OCI-LY7 (cell line): ENCODE measurements around the gene CCDC92. TPM values are rescaled to one million over a fixed set of nuclear protein-coding genes. Genes with fewer than 3 reads are reported as not detected.

ENCODE experiments used
- BruUV-seq: library from RNA; stranded (reverse); fragments of 400-500 nt; replicated peaks from 2 replicates; lab custom pipeline; 2021; lab: Mats Ljungman, UMichigan
- CTCF ChIA-PET: fragments of 300-600 bp; sonication (Branson Sonifier 250); formaldehyde crosslinking; loops from one replicate; lab custom pipeline; 2022; ENCODE audit warnings: antibody characterized with exemption; ENCODE audit not compliant: unreplicated experiment; lab: Charles Lee
- POLR2A ChIA-PET: fragments of 300-600 bp; sonication (Branson Sonifier 250); formaldehyde crosslinking; loops from one replicate; lab custom pipeline; 2022; ENCODE audit warnings: antibody characterized with exemption; lab: Charles Lee
- DNase-seq: peaks from one replicate; pipeline ENCODE4 v3.0.0-alpha.2; 2015; ENCODE audit warnings: low spot score
- H2AFZ ChIP-seq: fragments of 200-600 bp; sonication (generic), shearing (Covaris generic); 2 replicates; pipeline ENCODE4 v1.6.1; 2014; ENCODE audit warnings: mild to moderate bottlenecking, antibody characterized with exemption, low read length, moderate library complexity
- H3K27ac ChIP-seq: fragments of 200-600 bp; sonication (generic); 2 replicates; pipeline ENCODE4 v1.5.1; 2014; ENCODE audit warnings: mixed run types, low read depth, mild to moderate bottlenecking, moderate library complexity, low read length, inconsistent platforms; ENCODE audit not compliant: poor library complexity, severe bottlenecking
- H3K36me3 ChIP-seq: fragments of 200-600 bp; sonication (generic); 2 replicates; pipeline ENCODE4 v1.6.1; 2014; ENCODE audit warnings: mild to moderate bottlenecking, antibody characterized with exemption, low read length, moderate library complexity, mixed read lengths; ENCODE audit not compliant: insufficient read depth
- H3K4me1 ChIP-seq: fragments of 200-600 bp; sonication (generic); 2 replicates; pipeline ENCODE4 v1.5.1; 2014; ENCODE audit warnings: mild to moderate bottlenecking, low read length; ENCODE audit not compliant: insufficient read depth, poor library complexity, severe bottlenecking
- H3K4me2 ChIP-seq: fragments of 200-600 bp; sonication (generic); 2 replicates; pipeline ENCODE4 v1.6.1; 2014; ENCODE audit warnings: mild to moderate bottlenecking, low read length
- H3K4me3 ChIP-seq: fragments of 200-600 bp; sonication (generic); 2 replicates; pipeline ENCODE4 v1.5.1; 2014; ENCODE audit warnings: mild to moderate bottlenecking, low read depth, low read length; ENCODE audit not compliant: poor library complexity, severe bottlenecking
- H3K79me2 ChIP-seq: fragments of 200-600 bp; sonication (generic); 2 replicates; pipeline ENCODE4 v1.6.1; 2016; ENCODE audit warnings: low read depth, mild to moderate bottlenecking, low read length, moderate library complexity, mixed read lengths; ENCODE audit not compliant: insufficient read depth
- H3K9me2 ChIP-seq: fragments of 200-600 bp; sonication (generic); 2 replicates; pipeline ENCODE4 v1.6.1; 2016; ENCODE audit warnings: mild to moderate bottlenecking, low read length, mixed read lengths; ENCODE audit not compliant: insufficient read depth
- H3K9me3 ChIP-seq: fragments of 200-600 bp; sonication (generic); 2 replicates; pipeline ENCODE4 v1.6.1; 2014; ENCODE audit warnings: mild to moderate bottlenecking, mixed run types, low read length, mixed read lengths
- H4K20me1 ChIP-seq: fragments of 200-600 bp; sonication (generic); 2 replicates; pipeline ENCODE4 v1.6.1; 2014; ENCODE audit warnings: mild to moderate bottlenecking, antibody characterized with exemption, low read length, moderate library complexity, mixed read lengths; ENCODE audit not compliant: insufficient read depth
- EZH2phosphoT487 ChIP-seq: fragments of 200-600 bp; sonication (generic); IDR thresholded peaks from 2 replicates; pipeline ENCODE4 v1.6.1; 2018; ENCODE audit warnings: low read depth, borderline replicate concordance, mild to moderate bottlenecking, mixed run types, antibody characterized with exemption, low read length, moderate library complexity, mixed read lengths
- intact Hi-C: fragments of 100-400 bp; cut with micrococcal nuclease; formaldehyde crosslinking; loops from one replicate; pipeline ENCODE4 v1.10.0; 2022; ENCODE audit not compliant: unreplicated experiment
- total RNA-seq, 2 experiments: library from RNA; depleted of rRNA in 1 of 2; stranded (reverse); fragments of >200 nt in 1 of 2; shearing (Covaris generic) in 1 of 2; gene quantifications; 2 replicates each; pipeline ENCODE4 v1.2.3, GENCODE V29; 2014 to 2022
- TF ChIP-seq, protein P1 (sequence below): fragments of 200-600 bp; sonication (generic); conservative IDR thresholded peaks from 2 replicates; pipeline ENCODE4 v1.5.1; 2014; ENCODE audit warnings: mild to moderate bottlenecking, antibody characterized with exemption, low read length, moderate library complexity, mixed read lengths

Gene CCDC92
- total RNA-seq, 2 experiments from 2014 or later, result 3.1 to 12.3 TPM

DNA sequence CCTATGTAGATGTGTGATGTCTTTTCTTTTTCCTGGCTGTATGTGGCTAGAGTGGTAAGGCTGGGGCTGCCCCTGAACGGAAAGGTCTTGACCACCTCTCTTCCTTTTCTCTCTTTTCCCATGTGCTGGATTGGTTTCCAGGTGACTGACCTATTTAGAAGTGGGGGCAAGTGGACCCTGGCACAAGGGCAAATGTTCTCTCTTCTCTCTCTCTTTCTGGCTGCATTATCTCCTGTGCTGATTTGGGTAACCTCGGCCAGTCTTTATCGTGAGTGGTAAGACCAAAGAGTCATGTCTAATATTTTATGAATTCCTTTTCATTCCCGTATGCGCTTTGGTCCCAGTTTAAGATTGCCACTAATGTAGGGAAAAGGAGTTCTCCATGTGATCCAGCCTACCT is 16.5 kb upstream of the CCDC92 start:
- H3K79me2 ChIP-seq, result no peaks in the 10 kb centered on the region
- H3K4me1 ChIP-seq, result no peaks in the 10 kb centered on the region
- ChIA-PET POLR2A (no interaction called here), CTCF (no interaction called here)
- TF ChIP-seq EZH2phosphoT487, result no peak
- TF ChIP-seq, protein P1, sequence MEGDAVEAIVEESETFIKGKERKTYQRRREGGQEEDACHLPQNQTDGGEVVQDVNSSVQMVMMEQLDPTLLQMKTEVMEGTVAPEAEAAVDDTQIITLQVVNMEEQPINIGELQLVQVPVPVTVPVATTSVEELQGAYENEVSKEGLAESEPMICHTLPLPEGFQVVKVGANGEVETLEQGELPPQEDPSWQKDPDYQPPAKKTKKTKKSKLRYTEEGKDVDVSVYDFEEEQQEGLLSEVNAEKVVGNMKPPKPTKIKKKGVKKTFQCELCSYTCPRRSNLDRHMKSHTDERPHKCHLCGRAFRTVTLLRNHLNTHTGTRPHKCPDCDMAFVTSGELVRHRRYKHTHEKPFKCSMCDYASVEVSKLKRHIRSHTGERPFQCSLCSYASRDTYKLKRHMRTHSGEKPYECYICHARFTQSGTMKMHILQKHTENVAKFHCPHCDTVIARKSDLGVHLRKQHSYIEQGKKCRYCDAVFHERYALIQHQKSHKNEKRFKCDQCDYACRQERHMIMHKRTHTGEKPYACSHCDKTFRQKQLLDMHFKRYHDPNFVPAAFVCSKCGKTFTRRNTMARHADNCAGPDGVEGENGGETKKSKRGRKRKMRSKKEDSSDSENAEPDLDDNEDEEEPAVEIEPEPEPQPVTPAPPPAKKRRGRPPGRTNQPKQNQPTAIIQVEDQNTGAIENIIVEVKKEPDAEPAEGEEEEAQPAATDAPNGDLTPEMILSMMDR, result no peak
- H3K36me3 ChIP-seq, result peaks cover 72% of the 10 kb centered on the region; the same call in 1 of the 2 replicates
- H3K4me3 ChIP-seq, result no peak overlapping the region
- DNase-seq, result no peak
- H3K27ac ChIP-seq, result no peak overlapping the region
- H2AFZ ChIP-seq, result no peak overlapping the region
- H3K9me2 ChIP-seq, result no peaks in the 10 kb centered on the region
- 0 out of 2 replicates have a peak, but pooled peaks cover 1% of the 10 kb centered on the region for H4K20me1 ChIP-seq
- no TSS peak for BruUV-seq
- intact Hi-C loops, result no loop called here
- H3K9me3 ChIP-seq, result no peaks in the 10 kb centered on the region
- H3K4me2 ChIP-seq, result no peak overlapping the region

DNA sequence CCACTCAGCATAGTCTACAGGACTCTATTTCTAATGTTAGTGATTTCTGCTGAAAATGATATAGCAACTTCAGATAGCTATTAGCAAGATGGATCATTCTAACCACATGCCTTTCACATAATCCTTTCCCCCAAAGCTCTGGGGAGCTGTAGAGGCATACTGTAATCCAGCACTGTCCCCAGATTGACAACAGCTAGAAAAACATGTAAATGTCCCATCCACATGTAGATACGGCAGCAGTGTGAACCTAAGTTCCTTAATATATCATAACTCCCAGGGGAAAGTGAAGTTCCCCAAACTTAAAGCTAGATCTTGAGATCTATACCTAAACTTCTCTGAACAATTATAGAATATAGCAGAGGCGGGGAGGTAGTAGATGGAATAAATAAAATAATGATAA is 14.4 kb upstream of the CCDC92 start:
- no peak overlapping the region for H3K4me3 ChIP-seq
- DNase-seq, result no peak
- H3K36me3 ChIP-seq, result peaks cover 52% of the 10 kb centered on the region; the same call in 1 of the 2 replicates
- no peak overlapping the region for H3K27ac ChIP-seq
- H4K20me1 ChIP-seq, result 0 out of 2 replicates have a peak, but pooled peaks cover 3% of the 10 kb centered on the region
- BruUV-seq, result no TSS peak
- H3K4me1 ChIP-seq, result no peaks in the 10 kb centered on the region
- ChIA-PET POLR2A (interaction anchor here (0.6 to 1.9 kb wide), 5 partner anchors 9 to 230 kb away, joined by 3 to 6 read pairs (median 3); no protein-coding TSS in a partner anchor), CTCF (no interaction called here)
- TF ChIP-seq EZH2phosphoT487, result no peak
- TF ChIP-seq, protein P1, result no peak
- no peaks in the 10 kb centered on the region for H3K79me2 ChIP-seq
- H3K9me2 ChIP-seq, result no peaks in the 10 kb centered on the region
- intact Hi-C loops, result no loop called here
- H3K4me2 ChIP-seq, result no peak overlapping the region
- no peak overlapping the region for H2AFZ ChIP-seq
- no peaks in the 10 kb centered on the region for H3K9me3 ChIP-seq

GRCh38 chr12:123986374-123986965 is 13.8 kb upstream of the CCDC92 start:
- CTCF ChIA-PET, result interaction anchor here (1.2 kb wide), 1 partner anchor 59 kb away, joined by 3 read pairs; no protein-coding TSS in a partner anchor
- Histone ChIP-seq H3K36me3 (peaks cover 53% of the 10 kb centered on the region; the same call in 1 of the 2 replicates), H3K4me2 (no peak overlapping the region), H3K9me3 (no peaks in the 10 kb centered on the region), H3K4me3 (no peak overlapping the region), H3K4me1 (no peaks in the 10 kb centered on the region), H4K20me1 (0 out of 2 replicates have a peak, but pooled peaks cover 3% of the 10 kb centered on the region), H3K79me2 (no peaks in the 10 kb centered on the region), H3K27ac (no peak overlapping the region), H2AFZ (no peak overlapping the region), H3K9me2 (no peaks in the 10 kb centered on the region)
- TF ChIP-seq EZH2phosphoT487, result no peak
- TF ChIP-seq, protein P1, result no peak
- POLR2A ChIA-PET, result interaction anchor here (0.6 to 1.9 kb wide), 3 partner anchors 10 to 229 kb away, joined by 3 to 6 read pairs (median 5); no protein-coding TSS in a partner anchor
- BruUV-seq, result no TSS peak
- no peak for DNase-seq
- intact Hi-C loops, result no loop called here
